Adrenal gland (tissue), 5 donors: ENCODE measurements around the gene ASTN1.

Experiments used
- CTCF ChIP-seq, 6 experiments: fragments of 450-650 bp in 4 of 6; fragments of 200-600 bp in 2 of 6; sonication (generic) in 1 of 6; IDR thresholded peaks; 1 replicate in 5 of 6; 2 replicates in 1 of 6; pipeline versions ENCODE4 v1.5.1 to v1.8.0; 2016 to 2021; ENCODE audit warnings: antibody characterized with exemption in 6 of 6, mild to moderate bottlenecking in 2 of 6, moderate library complexity in 1 of 6
- POLR2A ChIP-seq, 2 donors: fragments of 450-650 bp; IDR thresholded peaks; one replicate each; pipeline ENCODE4 v1.6.1; 2017; ENCODE audit warnings: antibody characterized with exemption in 2 of 2, mild to moderate bottlenecking in 2 of 2, moderate library complexity in 1 of 2
- donor health status: DM: no; HTN: no; CAD: no.

- TF ChIP-seq CTCF (IDR thresholded peaks at IDR 0.05) (no peak), POLR2A (IDR thresholded peaks at IDR 0.05) (no peak)
Measured at GRCh38 chr1:177014325-177014724, 150.2 kb downstream of the ASTN1 start.
